Uterus (tissue), 2 donors: ENCODE measurements around the gene PPY.

ENCODE experiments used
- POLR2A ChIP-seq, 2 donors: fragments of 450-650 bp; IDR thresholded peaks; one replicate each; pipeline ENCODE4 v1.6.1; 2016; ENCODE audit warnings: antibody characterized with exemption in 2 of 2, mild to moderate bottlenecking in 1 of 2, moderate library complexity in 1 of 2
- TF ChIP-seq, protein P1 (sequence below), 4 experiments: fragments of 200-600 bp in 2 of 4; fragments of 450-650 bp in 2 of 4; sonication (generic) in 2 of 4; IDR thresholded peaks; one replicate each; pipeline ENCODE4 v1.5.1; 2016 to 2019; ENCODE audit warnings: antibody characterized with exemption in 4 of 4, mild to moderate bottlenecking in 2 of 4, moderate library complexity in 1 of 4

DNA sequence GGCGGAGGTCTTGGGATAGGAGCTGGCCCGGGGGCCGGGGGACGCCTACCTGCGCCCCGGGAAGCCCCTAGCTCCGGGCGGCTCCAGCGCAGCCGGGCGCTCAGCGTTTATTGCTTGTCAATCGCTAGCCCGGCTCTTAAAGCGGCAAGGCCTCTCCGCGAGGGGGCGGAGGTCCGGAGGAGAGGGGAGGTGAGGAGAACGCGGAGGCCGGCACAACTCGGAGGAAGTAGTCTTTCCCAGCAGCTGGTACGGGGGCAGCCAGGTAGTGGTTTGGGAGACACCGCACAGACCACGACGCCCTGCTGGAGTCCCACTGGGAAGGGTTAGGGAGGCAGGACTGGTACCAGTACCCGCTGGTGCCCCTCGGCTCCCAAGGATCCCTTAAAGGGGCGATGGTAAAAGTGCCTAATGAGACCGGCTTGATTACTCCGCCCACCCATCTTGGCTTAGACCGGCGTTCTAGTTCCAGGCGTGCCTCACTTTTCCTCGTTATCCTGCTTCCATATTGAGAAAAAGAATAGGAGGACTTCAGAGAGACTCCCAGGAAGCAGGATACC, 34.8 kb downstream of the PPY start, which contains the start of gene MPP2:
- TF ChIP-seq, protein P1, sequence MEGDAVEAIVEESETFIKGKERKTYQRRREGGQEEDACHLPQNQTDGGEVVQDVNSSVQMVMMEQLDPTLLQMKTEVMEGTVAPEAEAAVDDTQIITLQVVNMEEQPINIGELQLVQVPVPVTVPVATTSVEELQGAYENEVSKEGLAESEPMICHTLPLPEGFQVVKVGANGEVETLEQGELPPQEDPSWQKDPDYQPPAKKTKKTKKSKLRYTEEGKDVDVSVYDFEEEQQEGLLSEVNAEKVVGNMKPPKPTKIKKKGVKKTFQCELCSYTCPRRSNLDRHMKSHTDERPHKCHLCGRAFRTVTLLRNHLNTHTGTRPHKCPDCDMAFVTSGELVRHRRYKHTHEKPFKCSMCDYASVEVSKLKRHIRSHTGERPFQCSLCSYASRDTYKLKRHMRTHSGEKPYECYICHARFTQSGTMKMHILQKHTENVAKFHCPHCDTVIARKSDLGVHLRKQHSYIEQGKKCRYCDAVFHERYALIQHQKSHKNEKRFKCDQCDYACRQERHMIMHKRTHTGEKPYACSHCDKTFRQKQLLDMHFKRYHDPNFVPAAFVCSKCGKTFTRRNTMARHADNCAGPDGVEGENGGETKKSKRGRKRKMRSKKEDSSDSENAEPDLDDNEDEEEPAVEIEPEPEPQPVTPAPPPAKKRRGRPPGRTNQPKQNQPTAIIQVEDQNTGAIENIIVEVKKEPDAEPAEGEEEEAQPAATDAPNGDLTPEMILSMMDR (IDR thresholded peaks at IDR 0.05) = peak; percentile 15 to 35 (median 28)
- TF ChIP-seq POLR2A (IDR thresholded peaks at IDR 0.05) = peak in 1 of 2 donors; percentile 51
